Gastroesophageal sphincter (tissue), 4 donors: ENCODE measurements around the gene STYK1. TPM values are rescaled to one million over a fixed set of nuclear protein-coding genes. Genes with fewer than 3 reads are reported as not detected.
"Not testable (repeated sequence)": the region's sequence is repeated elsewhere in the genome, so short reads cannot be mapped to it uniquely, and the experiment has no call there.

ENCODE experiments used
- ATAC-seq: fragments of 150-250 bp; one replicate; pipeline ENCODE4 v1.9.1; 2016; ENCODE audit warnings: mild to moderate bottlenecking, moderate library complexity
- H3K27ac ChIP-seq, 4 donors: fragments of 200-600 bp; sonication (generic) in 3 of 4; 1 replicate in 3 of 4; 2 replicates in 1 of 4; pipeline ENCODE4 v1.5.1; 2016 to 2019
- H3K27me3 ChIP-seq: fragments of 200-600 bp; sonication (generic); one replicate; pipeline ENCODE4 v1.5.1; 2019
- H3K36me3 ChIP-seq, 2 donors: fragments of 200-600 bp; sonication (generic); one replicate each; pipeline ENCODE4 v1.5.1; 2019; ENCODE audit warnings: control low read depth in 1 of 2
- H3K4me1 ChIP-seq, 3 donors: fragments of 200-600 bp; sonication (generic); 1 replicate in 2 of 3; 2 replicates in 1 of 3; pipeline ENCODE4 v1.5.1; 2016 to 2019; ENCODE audit warnings: control low read depth in 2 of 3
- H3K4me3 ChIP-seq, 2 donors: fragments of 200-600 bp; sonication (generic); one replicate each; pipeline ENCODE4 v1.5.1; 2019; ENCODE audit warnings: mild to moderate bottlenecking in 1 of 2, moderate library complexity in 1 of 2
- H3K9me3 ChIP-seq, 3 donors: fragments of 200-600 bp; sonication (generic); one replicate each; pipeline ENCODE4 v1.5.1; 2017 to 2019; ENCODE audit warnings: control low read depth in 2 of 3
- CTCF ChIP-seq, 4 experiments: fragments of 200-600 bp in 2 of 4; fragments of 450-650 bp in 2 of 4; sonication (generic) in 1 of 4; IDR thresholded peaks; one replicate each; pipeline ENCODE4 v1.5.1; 2017 to 2019; ENCODE audit warnings: antibody characterized with exemption in 4 of 4, mild to moderate bottlenecking in 2 of 4, moderate library complexity in 2 of 4
- EP300 ChIP-seq: sonication (generic); formaldehyde crosslinking; IDR thresholded peaks from one replicate; pipeline ENCODE4 v1.6.1; 2017; ENCODE audit warnings: antibody characterized with exemption, mild to moderate bottlenecking
- POLR2A ChIP-seq, 2 donors: fragments of 450-650 bp; IDR thresholded peaks; one replicate each; pipeline ENCODE4 v1.6.1; 2017; ENCODE audit warnings: antibody characterized with exemption in 2 of 2, mild to moderate bottlenecking in 2 of 2, moderate library complexity in 1 of 2
- POLR2AphosphoS5 ChIP-seq: sonication (generic); formaldehyde crosslinking; IDR thresholded peaks from one replicate; pipeline ENCODE4 v1.6.1; 2017; ENCODE audit warnings: antibody characterized with exemption
- WGBS, 2 donors: methylation state at CpG; one replicate each; pipeline ENCODE4 v1.1.5; 2018; ENCODE audit warnings: low coverage in 1 of 2; 5-methylcytosine and 5-hydroxymethylcytosine counted together
- total RNA-seq, 4 donors: library from RNA; depleted of rRNA; stranded (reverse); fragments of >200 nt; gene quantifications; one replicate each; pipeline ENCODE4 v1.1.0, GENCODE V29; 2016

STYK1 gene
- total RNA-seq, 4 donors from 2014 or later: 0.40 to 0.77 (median 0.62) TPM; not detected in 1

- TF ChIP-seq POLR2AphosphoS5: no peak
- TF ChIP-seq EP300: no peak
- TF ChIP-seq CTCF (IDR thresholded peaks at IDR 0.05): no peak
- no peak for TF ChIP-seq POLR2A (IDR thresholded peaks at IDR 0.05)
- Histone ChIP-seq H3K4me1 (no peaks in the 10 kb centered on the region), H3K27ac (no peak overlapping the region), H3K9me3 (no peaks in the 10 kb centered on the region), H3K36me3 (no peaks in the 10 kb centered on the region), H3K4me3 (no peak overlapping the region), H3K27me3 (no peaks in the 10 kb centered on the region)
- no peak for ATAC-seq
- WGBS, 2 donors: 71 to 79% methylated on average over 3 of the region's 3 CpGs
These were observed 10.0 kb downstream of the STYK1 start for GRCh38 chr12:10663869-10664268.

- Histone ChIP-seq H3K4me1 (no peaks in the 10 kb centered on the region), H3K4me3 (no peak overlapping the region), H3K9me3 (no peaks in the 10 kb centered on the region), H3K36me3 (no peaks in the 10 kb centered on the region), H3K27ac (no peak overlapping the region), H3K27me3 (no peaks in the 10 kb centered on the region)
- TF ChIP-seq EP300: no peak
- no peak for TF ChIP-seq POLR2A (IDR thresholded peaks at IDR 0.05)
- no peak for TF ChIP-seq CTCF (IDR thresholded peaks at IDR 0.05)
- no peak for ATAC-seq
- 65 to 67% methylated on average over 2 to 3 of the region's 3 CpGs for WGBS, 2 donors
These were observed 12.5 kb downstream of the STYK1 start for GRCh38 chr12:10661338-10661737.

GRCh38 chr12:10654003-10654402, 19.8 kb downstream of the STYK1 start:
- Histone ChIP-seq H3K4me3 (no peak overlapping the region), H3K4me1 (no peaks in the 10 kb centered on the region), H3K36me3 (no peaks in the 10 kb centered on the region), H3K27ac (no peak overlapping the region), H3K9me3 (no peaks in the 10 kb centered on the region), H3K27me3 (no peaks in the 10 kb centered on the region)
- TF ChIP-seq CTCF (IDR thresholded peaks at IDR 0.05): no peak
- no peak for TF ChIP-seq POLR2AphosphoS5
- no peak for TF ChIP-seq EP300
- TF ChIP-seq POLR2A (IDR thresholded peaks at IDR 0.05): no peak
- ATAC-seq: no peak

GRCh38 chr12:10652192-10652591, 21.7 kb downstream of the STYK1 start:
- Histone ChIP-seq H3K36me3 (no peaks in the 10 kb centered on the region), H3K4me1 (no peaks in the 10 kb centered on the region), H3K27me3 (no peaks in the 10 kb centered on the region), H3K27ac (no peak overlapping the region), H3K9me3 (peaks cover 0 to 2% (median 0%) of the 10 kb centered on the region in 3 donors), H3K4me3 (no peak overlapping the region)
- no peak for ATAC-seq
- 60 to 81% methylated on average over 3 of the region's 3 CpGs for WGBS, 2 donors
- TF ChIP-seq CTCF (IDR thresholded peaks at IDR 0.05) (no peak), POLR2A (IDR thresholded peaks at IDR 0.05) (no peak), POLR2AphosphoS5 (no peak), EP300 (no peak)

- not testable (repeated sequence) for H3K4me1 ChIP-seq, ATAC-seq, H3K4me3 ChIP-seq, H3K27ac ChIP-seq, H3K27me3 ChIP-seq, H3K36me3 ChIP-seq
- H3K9me3 ChIP-seq: peaks cover 0 to 26% (median 0%) of the 10 kb centered on the region in 3 donors
These were observed 27.3 kb downstream of the STYK1 start for GRCh38 chr12:10646576-10646975.

- WGBS, 2 donors: 33% methylated on average over 3 of the region's 4 CpGs
- H3K4me3 ChIP-seq: no peak overlapping the region
- H3K36me3 ChIP-seq: no peaks in the 10 kb centered on the region
- no peak for ATAC-seq
- H3K4me1 ChIP-seq: no peaks in the 10 kb centered on the region
- peaks cover 0 to 26% (median 0%) of the 10 kb centered on the region in 3 donors for H3K9me3 ChIP-seq
- no peak overlapping the region for H3K27ac ChIP-seq
- H3K27me3 ChIP-seq: peaks cover 7% of the 10 kb centered on the region
- TF ChIP-seq POLR2A (IDR thresholded peaks at IDR 0.05) (no peak), EP300 (no peak), POLR2AphosphoS5 (no peak), CTCF (IDR thresholded peaks at IDR 0.05) (no peak)
These were observed 27.9 kb downstream of the STYK1 start for GRCh38 chr12:10645910-10646309.
